Sigmoid colon (tissue), 7 donors: ENCODE results near the gene CTNNBL1. TPM values are rescaled to one million over a fixed set of nuclear protein-coding genes. Genes with fewer than 3 reads are reported as not detected.

Experiments used
- DNase-seq: peaks from one replicate; pipeline ENCODE4 v3.0.0-alpha.2; 2019
- H3K27ac ChIP-seq, 4 donors: fragments of 200-600 bp; sonication (generic); one replicate each; pipeline ENCODE4 v1.5.1; 2016 to 2019; ENCODE audit warnings: mild to moderate bottlenecking in 1 of 4
- H3K27me3 ChIP-seq, 3 donors: fragments of 200-600 bp; sonication (generic); one replicate each; pipeline ENCODE4 v1.5.1; 2019; ENCODE audit warnings: mild to moderate bottlenecking in 1 of 3
- H3K36me3 ChIP-seq, 4 donors: fragments of 200-600 bp; sonication (generic); one replicate each; pipeline ENCODE4 v1.5.1; 2016 to 2019
- H3K4me1 ChIP-seq, 4 donors: fragments of 200-600 bp; sonication (generic); one replicate each; pipeline ENCODE4 v1.5.1; 2017 to 2019
- H3K4me3 ChIP-seq, 4 donors: fragments of 200-600 bp; sonication (generic); one replicate each; pipeline ENCODE4 v1.5.1; 2017 to 2019; ENCODE audit warnings: mild to moderate bottlenecking in 2 of 4, moderate library complexity in 1 of 4
- H3K9me3 ChIP-seq, 4 donors: fragments of 200-600 bp in 3 of 4; sonication (generic) in 3 of 4; one replicate each; pipeline versions ENCODE4 v1.5.1 to v1.6.1; 2013 to 2019
- EP300 ChIP-seq, 4 donors: sonication (generic); formaldehyde crosslinking; IDR thresholded peaks; one replicate each; pipeline ENCODE4 v1.6.1; 2017; ENCODE audit warnings: antibody characterized with exemption in 4 of 4
- POLR2A ChIP-seq, 2 donors: fragments of 450-650 bp; IDR thresholded peaks; one replicate each; pipeline ENCODE4 v1.6.1; 2016; ENCODE audit warnings: antibody characterized with exemption in 2 of 2, mild to moderate bottlenecking in 2 of 2, moderate library complexity in 2 of 2
- POLR2AphosphoS5 ChIP-seq, 4 donors: sonication (generic); formaldehyde crosslinking; IDR thresholded peaks; one replicate each; pipeline ENCODE4 v1.6.1; 2017; ENCODE audit warnings: antibody characterized with exemption in 4 of 4
- WGBS, 2 donors: extraction: QIAGEN DNeasy Blood & Tissue Kit; methylation state at CpG; one replicate each; pipeline ENCODE4 v1.1.7; 2013; 5-methylcytosine and 5-hydroxymethylcytosine counted together
- intact Hi-C: fragments of 100-400 bp; cut with DNase I; formaldehyde crosslinking; loops from one replicate; pipeline ENCODE4 v1.15.1; 2023
- polyA plus RNA-seq, 3 donors: library from polyadenylated mRNA; stranded (reverse); fragments of 200-250 nt; gene quantifications; one replicate each; pipeline ENCODE4 v1.2.3, GENCODE V29; 2013
- total RNA-seq, 4 donors: library from RNA; depleted of rRNA; stranded (reverse); fragments of >200 nt; gene quantifications; one replicate each; pipeline ENCODE4 v1.1.0, GENCODE V29; 2016
- TF ChIP-seq, protein P1 (sequence below), 4 experiments: fragments of 450-650 bp in 3 of 4; fragments of 200-600 bp in 1 of 4; IDR thresholded peaks; one replicate each; pipeline ENCODE4 v1.5.1; 2016 to 2019; ENCODE audit warnings: antibody characterized with exemption in 4 of 4, mild to moderate bottlenecking in 3 of 4, moderate library complexity in 2 of 4
- donor health status: healthy with polysubstance abuse.
- donor health status: Bipolar disorder and iron deficiency.
- donor health status: healthy.

CTNNBL1 gene
- total and polyA plus RNA-seq, 7 donors = 27.3 to 47.9 (median 34.8) TPM

GRCh38 chr20:37920679-37921322 lies 227.0 kb downstream of the CTNNBL1 start:
- intact Hi-C loops = no loop called here
- TF ChIP-seq, protein P1, sequence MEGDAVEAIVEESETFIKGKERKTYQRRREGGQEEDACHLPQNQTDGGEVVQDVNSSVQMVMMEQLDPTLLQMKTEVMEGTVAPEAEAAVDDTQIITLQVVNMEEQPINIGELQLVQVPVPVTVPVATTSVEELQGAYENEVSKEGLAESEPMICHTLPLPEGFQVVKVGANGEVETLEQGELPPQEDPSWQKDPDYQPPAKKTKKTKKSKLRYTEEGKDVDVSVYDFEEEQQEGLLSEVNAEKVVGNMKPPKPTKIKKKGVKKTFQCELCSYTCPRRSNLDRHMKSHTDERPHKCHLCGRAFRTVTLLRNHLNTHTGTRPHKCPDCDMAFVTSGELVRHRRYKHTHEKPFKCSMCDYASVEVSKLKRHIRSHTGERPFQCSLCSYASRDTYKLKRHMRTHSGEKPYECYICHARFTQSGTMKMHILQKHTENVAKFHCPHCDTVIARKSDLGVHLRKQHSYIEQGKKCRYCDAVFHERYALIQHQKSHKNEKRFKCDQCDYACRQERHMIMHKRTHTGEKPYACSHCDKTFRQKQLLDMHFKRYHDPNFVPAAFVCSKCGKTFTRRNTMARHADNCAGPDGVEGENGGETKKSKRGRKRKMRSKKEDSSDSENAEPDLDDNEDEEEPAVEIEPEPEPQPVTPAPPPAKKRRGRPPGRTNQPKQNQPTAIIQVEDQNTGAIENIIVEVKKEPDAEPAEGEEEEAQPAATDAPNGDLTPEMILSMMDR (IDR thresholded peaks at IDR 0.05) = no peak
- no peak for TF ChIP-seq EP300 (IDR thresholded peaks at IDR 0.05)
- no peak for TF ChIP-seq POLR2AphosphoS5 (IDR thresholded peaks at IDR 0.05)
- TF ChIP-seq POLR2A (IDR thresholded peaks at IDR 0.05) = no peak
- H3K27ac ChIP-seq = no peak overlapping the region
- peaks cover 0 to 29% (median 0%) of the 10 kb centered on the region in 3 donors for H3K27me3 ChIP-seq
- WGBS, 2 donors = 23 to 76% methylated on average over 1 of the region's 1 CpG
- H3K4me3 ChIP-seq = no peak overlapping the region
- H3K36me3 ChIP-seq = no peaks in the 10 kb centered on the region
- H3K9me3 ChIP-seq = no peaks in the 10 kb centered on the region
- DNase-seq = no peak
- H3K4me1 ChIP-seq = peaks cover 0 to 11% (median 7%) of the 10 kb centered on the region in 4 donors

- intact Hi-C loops = no loop called here
- no peaks in the 10 kb centered on the region for H3K36me3 ChIP-seq
- TF ChIP-seq POLR2A (IDR thresholded peaks at IDR 0.05) (no peak), POLR2AphosphoS5 (IDR thresholded peaks at IDR 0.05) (no peak), EP300 (IDR thresholded peaks at IDR 0.05) (no peak)
- TF ChIP-seq, protein P1 (IDR thresholded peaks at IDR 0.05) = no peak
- 70 to 80% methylated on average over 6 of the region's 6 CpGs for WGBS, 2 donors
- H3K27me3 ChIP-seq = peaks cover 0 to 23% (median 0%) of the 10 kb centered on the region in 3 donors
- H3K4me1 ChIP-seq = peaks cover 0 to 4% (median under 1%) of the 10 kb centered on the region in 4 donors
- H3K27ac ChIP-seq = no peak overlapping the region
- no peaks in the 10 kb centered on the region for H3K9me3 ChIP-seq
- H3K4me3 ChIP-seq = no peak overlapping the region
- no peak for DNase-seq
Observed at GRCh38 chr20:37921341-37921929, 227.6 kb downstream of the CTNNBL1 start.

Other genes starting within 250 kb of the CTNNBL1 start
- gene NNAT, start 172.8 kb upstream of the CTNNBL1 start, total RNA-seq = 100 to 1,000 TPM in 2 of 4 donors, 10 to 100 TPM in 2; 82.8 to 125 (median 97.2) TPM
- 10 to 100 TPM in 1 of 3 donors, 1 to 10 TPM in 1, not detected in 1; 7.8 to 20.8 TPM for gene NNAT, start 172.8 kb upstream of the CTNNBL1 start, polyA plus RNA-seq
- 10 to 100 TPM; 53.1 to 68.1 (median 57.1) TPM for gene BLCAP, start 166.2 kb upstream of the CTNNBL1 start, total RNA-seq
- 10 to 100 TPM; 40.2 to 68.7 (median 56.5) TPM for gene BLCAP, start 166.2 kb upstream of the CTNNBL1 start, polyA plus RNA-seq
- gene VSTM2L, start 209.1 kb downstream of the CTNNBL1 start, total RNA-seq = 1 to 10 TPM; 2.1 to 3.4 (median 2.9) TPM
- 1 to 10 TPM in 1 of 3 donors, not detected in 2; 1.5 TPM for gene VSTM2L, start 209.1 kb downstream of the CTNNBL1 start, polyA plus RNA-seq